ENCODE results near the gene SYT13. TPM values are rescaled to one million over a fixed set of nuclear protein-coding genes. Genes with fewer than 3 reads are reported as not detected.

SYT13 gene
- total RNA-seq, 1 experiment from 2014 or later: 9.4 TPM

- H3K4me3 ChIP-seq (ENCODE audit: low read depth, low read length): no peak overlapping the region
- no TSS peak for BruUV-seq (replicated peaks)
- intact Hi-C loops (cut with micrococcal nuclease; ENCODE audit: unreplicated experiment): no loop called here
- no peaks in the 10 kb centered on the region for H3K4me1 Mint-ChIP-seq (ENCODE audit: low read depth, unreplicated experiment)
- no peaks in the 10 kb centered on the region for H3K36me3 ChIP-seq (ENCODE audit: control insufficient read depth, insufficient read depth, low read length)
- H3K27me3 ChIP-seq (replicated peaks; ENCODE audit: control insufficient read depth, insufficient read depth, low read length): no peaks in the 10 kb centered on the region
- ChIA-PET CTCF (no interaction called here), POLR2A (no interaction called here)
- no peaks in the 10 kb centered on the region for H3K27me3 Mint-ChIP-seq (ENCODE audit: insufficient read depth, unreplicated experiment)
- no peak overlapping the region for H3K27ac Mint-ChIP-seq (ENCODE audit: unreplicated experiment)
- H3K9me3 ChIP-seq: no peaks in the 10 kb centered on the region
- 0 out of 2 replicates have a peak, but pooled peaks cover 2% of the 10 kb centered on the region for H3K4me1 ChIP-seq
- no peak for DNase-seq
- H3K4me3 Mint-ChIP-seq (ENCODE audit: unreplicated experiment): no peak overlapping the region
- TF ChIP-seq, protein P1, sequence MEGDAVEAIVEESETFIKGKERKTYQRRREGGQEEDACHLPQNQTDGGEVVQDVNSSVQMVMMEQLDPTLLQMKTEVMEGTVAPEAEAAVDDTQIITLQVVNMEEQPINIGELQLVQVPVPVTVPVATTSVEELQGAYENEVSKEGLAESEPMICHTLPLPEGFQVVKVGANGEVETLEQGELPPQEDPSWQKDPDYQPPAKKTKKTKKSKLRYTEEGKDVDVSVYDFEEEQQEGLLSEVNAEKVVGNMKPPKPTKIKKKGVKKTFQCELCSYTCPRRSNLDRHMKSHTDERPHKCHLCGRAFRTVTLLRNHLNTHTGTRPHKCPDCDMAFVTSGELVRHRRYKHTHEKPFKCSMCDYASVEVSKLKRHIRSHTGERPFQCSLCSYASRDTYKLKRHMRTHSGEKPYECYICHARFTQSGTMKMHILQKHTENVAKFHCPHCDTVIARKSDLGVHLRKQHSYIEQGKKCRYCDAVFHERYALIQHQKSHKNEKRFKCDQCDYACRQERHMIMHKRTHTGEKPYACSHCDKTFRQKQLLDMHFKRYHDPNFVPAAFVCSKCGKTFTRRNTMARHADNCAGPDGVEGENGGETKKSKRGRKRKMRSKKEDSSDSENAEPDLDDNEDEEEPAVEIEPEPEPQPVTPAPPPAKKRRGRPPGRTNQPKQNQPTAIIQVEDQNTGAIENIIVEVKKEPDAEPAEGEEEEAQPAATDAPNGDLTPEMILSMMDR (IDR thresholded peaks at IDR 0.05; ENCODE audit: insufficient read depth in 1 of 2, low read depth in 1 of 2, low read length in 1 of 2, severe bottlenecking in 1 of 2, unreplicated experiment in 1 of 2): no peak
- H3K36me3 Mint-ChIP-seq (ENCODE audit: insufficient read depth, unreplicated experiment): no peaks in the 10 kb centered on the region
- no peaks in the 10 kb centered on the region for H3K9me3 Mint-ChIP-seq (ENCODE audit: unreplicated experiment)
These were observed 70.9 kb downstream of the SYT13 start for GRCh38 chr11:45215098-45215865.

- TF ChIP-seq, protein P1 (IDR thresholded peaks at IDR 0.05; ENCODE audit: insufficient read depth in 1 of 2, low read depth in 1 of 2, low read length in 1 of 2, severe bottlenecking in 1 of 2, unreplicated experiment in 1 of 2): no peak
- intact Hi-C loops (cut with micrococcal nuclease; ENCODE audit: unreplicated experiment): no loop called here
- Histone ChIP-seq H3K4me1 (0 out of 2 replicates have a peak, but pooled peaks cover 2% of the 10 kb centered on the region), H3K36me3 (ENCODE audit: control insufficient read depth, insufficient read depth, low read length) (no peaks in the 10 kb centered on the region), H3K27me3 (replicated peaks; ENCODE audit: control insufficient read depth, insufficient read depth, low read length) (no peaks in the 10 kb centered on the region), H3K9me3 (no peaks in the 10 kb centered on the region), H3K4me3 (ENCODE audit: low read depth, low read length) (no peak overlapping the region)
- ChIA-PET CTCF (no interaction called here), POLR2A (no interaction called here)
- no peaks in the 10 kb centered on the region for H3K4me1 Mint-ChIP-seq (ENCODE audit: low read depth, unreplicated experiment)
- no peaks in the 10 kb centered on the region for H3K27me3 Mint-ChIP-seq (ENCODE audit: insufficient read depth, unreplicated experiment)
- H3K4me3 Mint-ChIP-seq (ENCODE audit: unreplicated experiment): no peak overlapping the region
- no peak for DNase-seq
- BruUV-seq (replicated peaks): no TSS peak
- H3K9me3 Mint-ChIP-seq (ENCODE audit: unreplicated experiment): no peaks in the 10 kb centered on the region
- H3K36me3 Mint-ChIP-seq (ENCODE audit: insufficient read depth, unreplicated experiment): no peaks in the 10 kb centered on the region
- no peak overlapping the region for H3K27ac Mint-ChIP-seq (ENCODE audit: unreplicated experiment)
These were observed 72.4 kb downstream of the SYT13 start for GRCh38 chr11:45213717-45214116.

DNA sequence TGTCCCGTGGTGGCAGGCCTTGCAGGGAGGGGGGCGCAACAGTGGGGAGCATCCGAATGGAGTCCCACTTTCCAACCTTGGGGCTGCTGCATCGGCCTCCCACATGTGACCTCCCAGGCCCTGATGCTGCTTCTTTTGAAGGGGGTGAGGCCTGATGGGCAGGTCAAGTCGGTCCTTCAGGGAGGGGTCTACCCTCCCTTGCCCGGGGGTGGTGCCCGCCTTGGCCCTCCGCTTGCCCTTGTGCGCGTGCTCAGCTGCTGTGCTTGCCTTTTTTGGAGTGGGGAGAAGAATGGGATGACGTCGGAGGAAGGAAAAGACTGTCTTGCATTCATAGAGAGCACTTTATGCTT, 72.8 kb downstream of the SYT13 start:
- no peak overlapping the region for H3K4me3 Mint-ChIP-seq (ENCODE audit: unreplicated experiment)
- ChIA-PET POLR2A (no interaction called here), CTCF (no interaction called here)
- H3K4me3 ChIP-seq (ENCODE audit: low read depth, low read length): no peak overlapping the region
- H3K9me3 ChIP-seq: no peaks in the 10 kb centered on the region
- no peaks in the 10 kb centered on the region for H3K27me3 ChIP-seq (replicated peaks; ENCODE audit: control insufficient read depth, insufficient read depth, low read length)
- H3K36me3 ChIP-seq (ENCODE audit: control insufficient read depth, insufficient read depth, low read length): no peaks in the 10 kb centered on the region
- no peak overlapping the region for H3K27ac Mint-ChIP-seq (ENCODE audit: unreplicated experiment)
- no peaks in the 10 kb centered on the region for H3K4me1 Mint-ChIP-seq (ENCODE audit: low read depth, unreplicated experiment)
- DNase-seq: no peak
- no peaks in the 10 kb centered on the region for H3K9me3 Mint-ChIP-seq (ENCODE audit: unreplicated experiment)
- BruUV-seq (replicated peaks): no TSS peak
- intact Hi-C loops (cut with micrococcal nuclease; ENCODE audit: unreplicated experiment): no loop called here
- 0 out of 2 replicates have a peak, but pooled peaks cover under 1% of the 10 kb centered on the region for H3K4me1 ChIP-seq
- H3K36me3 Mint-ChIP-seq (ENCODE audit: insufficient read depth, unreplicated experiment): no peaks in the 10 kb centered on the region
- H3K27me3 Mint-ChIP-seq (ENCODE audit: insufficient read depth, unreplicated experiment): no peaks in the 10 kb centered on the region
- TF ChIP-seq, protein P1 (IDR thresholded peaks at IDR 0.05; ENCODE audit: insufficient read depth in 1 of 2, low read depth in 1 of 2, low read length in 1 of 2, severe bottlenecking in 1 of 2, unreplicated experiment in 1 of 2): no peak
